H9 (cell line): ENCODE results near the gene RBMS3. TPM values are rescaled to one million over a fixed set of nuclear protein-coding genes. Genes with fewer than 3 reads are reported as not detected.

ENCODE experiments used
- DNase-seq: peaks from one replicate; pipeline ENCODE4 v3.0.0-alpha.2; 2017
- H2AFZ ChIP-seq: one replicate; pipeline ENCODE4 v1.6.1; 2013; ENCODE audit warnings: mild to moderate bottlenecking, low read length, control low read depth, moderate library complexity
- H2AK5ac ChIP-seq: 2 replicates; pipeline ENCODE4 v1.6.1; 2013; ENCODE audit warnings: low read length, control low read depth, mixed read lengths; ENCODE audit not compliant: insufficient read length
- H2BK120ac ChIP-seq: one replicate; pipeline ENCODE4 v1.6.1; 2013; ENCODE audit warnings: low read depth, mild to moderate bottlenecking, low read length, control low read depth, inconsistent platforms; ENCODE audit not compliant: poor library complexity, severe bottlenecking
- H2BK12ac ChIP-seq: 2 replicates; pipeline ENCODE4 v1.6.1; 2013; ENCODE audit warnings: low read length, control low read depth, mixed read lengths, low read depth; ENCODE audit not compliant: insufficient read length
- H2BK15ac ChIP-seq: 2 replicates; pipeline ENCODE4 v1.6.1; 2013; ENCODE audit warnings: low read depth, low read length, control low read depth
- H2BK20ac ChIP-seq: one replicate; pipeline ENCODE4 v1.6.1; 2013; ENCODE audit warnings: low read depth, mild to moderate bottlenecking, low read length, control low read depth, inconsistent platforms; ENCODE audit not compliant: poor library complexity, severe bottlenecking
- H2BK5ac ChIP-seq: 2 replicates; pipeline ENCODE4 v1.6.1; 2013; ENCODE audit warnings: low read length, control low read depth, mixed read lengths; ENCODE audit not compliant: insufficient read length
- H3K14ac ChIP-seq: 2 replicates; pipeline ENCODE4 v1.6.1; 2013; ENCODE audit warnings: low read length, control low read depth; ENCODE audit not compliant: insufficient read depth
- H3K18ac ChIP-seq: 2 replicates; pipeline ENCODE4 v1.6.1; 2013; ENCODE audit warnings: low read depth, mild to moderate bottlenecking, mixed read lengths, low read length, control low read depth; ENCODE audit not compliant: insufficient read length
- H3K23ac ChIP-seq: 2 replicates; pipeline ENCODE4 v1.6.1; 2013; ENCODE audit warnings: low read length, control low read depth, mixed read lengths, low read depth; ENCODE audit not compliant: insufficient read length
- H3K23me2 ChIP-seq: 2 replicates; pipeline ENCODE4 v1.6.1; 2013; ENCODE audit warnings: low read depth, mild to moderate bottlenecking, mixed read lengths, low read length, control low read depth; ENCODE audit not compliant: insufficient read length, poor library complexity, severe bottlenecking
- H3K27ac ChIP-seq: 2 replicates; pipeline ENCODE4 v1.5.1; 2013; ENCODE audit warnings: low read length, control low read depth, mixed read lengths, low read depth; ENCODE audit not compliant: insufficient read length
- H3K27me3 ChIP-seq: 2 replicates; pipeline ENCODE4 v1.6.1; 2013; ENCODE audit warnings: low read length, control low read depth, inconsistent platforms; ENCODE audit not compliant: insufficient read depth
- H3K4ac ChIP-seq: 2 replicates; pipeline ENCODE4 v1.6.1; 2013; ENCODE audit warnings: low read depth, mild to moderate bottlenecking, control low read depth, inconsistent platforms, low read length, moderate library complexity
- H3K4me1 ChIP-seq: 2 replicates; pipeline ENCODE4 v1.6.1; 2013; ENCODE audit warnings: low read length, control low read depth, inconsistent platforms; ENCODE audit not compliant: insufficient read depth
- H3K4me2 ChIP-seq: 2 replicates; pipeline ENCODE4 v1.6.1; 2013; ENCODE audit warnings: low read length, control low read depth, mixed read lengths; ENCODE audit not compliant: insufficient read length, insufficient read depth
- H3K56ac ChIP-seq: 2 replicates; pipeline ENCODE4 v1.6.1; 2013; ENCODE audit warnings: low read depth, mild to moderate bottlenecking, mixed read lengths, low read length, control low read depth; ENCODE audit not compliant: insufficient read length
- H3K79me1 ChIP-seq: 2 replicates; pipeline ENCODE4 v1.6.1; 2013; ENCODE audit warnings: low read depth, mild to moderate bottlenecking, moderate library complexity, low read length, control low read depth, inconsistent platforms; ENCODE audit not compliant: insufficient read depth, poor library complexity, severe bottlenecking
- H3K79me2 ChIP-seq: 2 replicates; pipeline ENCODE4 v1.6.1; 2013; ENCODE audit warnings: low read length, control low read depth, inconsistent platforms; ENCODE audit not compliant: insufficient read depth
- H3K9ac ChIP-seq: 2 replicates; pipeline ENCODE4 v1.6.1; 2013; ENCODE audit warnings: low read length, control low read depth, mixed read lengths; ENCODE audit not compliant: insufficient read length; ENCODE audit errors: extremely low read depth
- H3K9me3 ChIP-seq: one replicate; pipeline ENCODE4 v1.6.1; 2013; ENCODE audit warnings: low read depth, low read length, inconsistent platforms; ENCODE audit not compliant: control insufficient read depth
- H3T11ph ChIP-seq: one replicate; pipeline ENCODE4 v1.6.1; 2013; ENCODE audit warnings: mild to moderate bottlenecking, low read length, control low read depth, inconsistent platforms
- H4K20me1 ChIP-seq: one replicate; pipeline ENCODE4 v1.6.1; 2013; ENCODE audit not compliant: control insufficient read depth, insufficient read length, insufficient read depth
- H4K5ac ChIP-seq: 2 replicates; pipeline ENCODE4 v1.6.1; 2013; ENCODE audit warnings: low read depth, mild to moderate bottlenecking, mixed read lengths, low read length, control low read depth; ENCODE audit not compliant: insufficient read length
- H4K8ac ChIP-seq: replicated peaks from 2 replicates; pipeline ENCODE4 v1.6.1; 2013; ENCODE audit warnings: low read length, control low read depth, mixed read lengths, low read depth; ENCODE audit not compliant: insufficient read length
- H4K91ac ChIP-seq: 2 replicates; pipeline ENCODE4 v1.6.1; 2013; ENCODE audit warnings: low read depth, mild to moderate bottlenecking, moderate library complexity, mixed read lengths, low read length, control low read depth; ENCODE audit not compliant: insufficient read length
- H3K27ac Mint-ChIP-seq, 3 experiments: 2 replicates in 2 of 3; 3 replicates in 1 of 3; pipeline ENCODE4 v1.8.0; 2020 to 2021; ENCODE audit warnings: mixed read lengths in 3 of 3, mild to moderate bottlenecking in 1 of 3, moderate library complexity in 1 of 3
- H3K27me3 Mint-ChIP-seq: 2 replicates; pipeline ENCODE4 v1.8.0; 2021; ENCODE audit warnings: low read depth, mild to moderate bottlenecking, moderate library complexity, mixed read lengths
- H3K36me3 Mint-ChIP-seq, 3 experiments: 2 replicates in 2 of 3; 3 replicates in 1 of 3; pipeline ENCODE4 v1.8.0; 2020 to 2021; ENCODE audit warnings: low read depth in 3 of 3, mixed read lengths in 3 of 3; ENCODE audit not compliant: insufficient read depth in 1 of 3
- H3K4me1 Mint-ChIP-seq, 2 experiments: 2 replicates each; pipeline ENCODE4 v1.8.0; 2020; ENCODE audit warnings: mixed read lengths in 2 of 2
- H3K4me3 Mint-ChIP-seq, 2 experiments: 2 replicates in 1 of 2; 3 replicates in 1 of 2; pipeline ENCODE4 v1.8.0; 2020 to 2021; ENCODE audit warnings: mild to moderate bottlenecking in 2 of 2, mixed read lengths in 2 of 2, moderate library complexity in 1 of 2
- H3K9me3 Mint-ChIP-seq, 2 experiments: 2 replicates in 1 of 2; 3 replicates in 1 of 2; pipeline ENCODE4 v1.8.0; 2020; ENCODE audit warnings: mild to moderate bottlenecking in 2 of 2, mixed read lengths in 2 of 2, moderate library complexity in 1 of 2
- WGBS: extraction: QIAGEN DNeasy Blood & Tissue Kit; methylation state at CpG from one replicate; pipeline ENCODE4 v1.1.7; 2013; ENCODE audit warnings: missing lambda C conversion rate, low lambda C conversion rate, mixed read lengths; ENCODE audit not compliant: insufficient read length; ENCODE audit errors: extremely low coverage; 5-methylcytosine and 5-hydroxymethylcytosine counted together
- total RNA-seq: library from RNA; stranded (reverse); gene quantifications from 2 replicates; pipeline ENCODE4 v1.2.1, GENCODE V29; 2021
- TF ChIP-seq, protein P1 (sequence below): fragments of 200-600 bp; sonication (generic); conservative IDR thresholded peaks from 3 replicates; pipeline ENCODE4 v1.8.0; 2021; ENCODE audit warnings: antibody characterized with exemption, mild to moderate bottlenecking

The RBMS3 gene
- total RNA-seq, 1 experiment from 2014 or later = 8.1 TPM

DNA sequence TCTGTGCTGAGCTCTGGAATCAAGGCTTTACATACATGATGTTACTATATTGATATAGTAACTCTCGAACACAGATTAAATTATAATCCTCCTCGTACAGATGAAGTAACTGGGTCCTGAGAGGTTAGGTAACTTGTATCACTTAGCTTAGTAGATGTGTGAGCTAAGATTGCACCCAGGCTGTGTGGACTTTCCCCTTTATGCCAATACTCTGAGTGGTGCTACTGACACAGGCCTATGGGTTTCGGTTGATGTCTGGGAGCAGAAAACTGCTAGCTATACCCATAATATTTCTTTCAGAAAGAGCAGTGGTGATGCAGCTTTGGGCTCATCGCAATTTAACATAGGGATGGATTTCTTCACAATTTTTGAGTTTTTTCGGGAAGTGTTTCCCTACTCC, 259.7 kb downstream of the RBMS3 start:
- Histone ChIP-seq H3K9me3 (no peaks in the 10 kb centered on the region), H3K9ac (no peak overlapping the region), H2BK5ac (no peak overlapping the region), H3T11ph (no peak overlapping the region), H2BK20ac (no peak overlapping the region), H2AFZ (no peak overlapping the region), H3K56ac (no peak overlapping the region), H3K23ac (no peak overlapping the region), H4K5ac (no peak overlapping the region), H4K91ac (no peak overlapping the region), H3K18ac (no peak overlapping the region), H4K20me1 (no peaks in the 10 kb centered on the region), H4K8ac (no peak overlapping the region), H3K27ac (no peak overlapping the region), H3K79me2 (no peaks in the 10 kb centered on the region), H2BK12ac (no peak overlapping the region), H3K4ac (no peak overlapping the region), H2BK120ac (no peak overlapping the region), H3K4me2 (no peak overlapping the region), H3K14ac (no peak overlapping the region), H3K27me3 (no peaks in the 10 kb centered on the region), H3K23me2 (no peaks in the 10 kb centered on the region), H3K4me1 (no peaks in the 10 kb centered on the region), H3K79me1 (no peaks in the 10 kb centered on the region), H2AK5ac (no peak overlapping the region), H2BK15ac (no peak overlapping the region)
- Mint-ChIP-seq H3K9me3 (no peaks in the 10 kb centered on the region), H3K27me3 (no peaks in the 10 kb centered on the region), H3K4me1 (no peaks in the 10 kb centered on the region), H3K4me3 (no peak overlapping the region), H3K27ac (no peak overlapping the region), H3K36me3 (no peaks in the 10 kb centered on the region)
- WGBS = no CpG with 5 or more reads among the region's 5 CpGs
- TF ChIP-seq, protein P1, sequence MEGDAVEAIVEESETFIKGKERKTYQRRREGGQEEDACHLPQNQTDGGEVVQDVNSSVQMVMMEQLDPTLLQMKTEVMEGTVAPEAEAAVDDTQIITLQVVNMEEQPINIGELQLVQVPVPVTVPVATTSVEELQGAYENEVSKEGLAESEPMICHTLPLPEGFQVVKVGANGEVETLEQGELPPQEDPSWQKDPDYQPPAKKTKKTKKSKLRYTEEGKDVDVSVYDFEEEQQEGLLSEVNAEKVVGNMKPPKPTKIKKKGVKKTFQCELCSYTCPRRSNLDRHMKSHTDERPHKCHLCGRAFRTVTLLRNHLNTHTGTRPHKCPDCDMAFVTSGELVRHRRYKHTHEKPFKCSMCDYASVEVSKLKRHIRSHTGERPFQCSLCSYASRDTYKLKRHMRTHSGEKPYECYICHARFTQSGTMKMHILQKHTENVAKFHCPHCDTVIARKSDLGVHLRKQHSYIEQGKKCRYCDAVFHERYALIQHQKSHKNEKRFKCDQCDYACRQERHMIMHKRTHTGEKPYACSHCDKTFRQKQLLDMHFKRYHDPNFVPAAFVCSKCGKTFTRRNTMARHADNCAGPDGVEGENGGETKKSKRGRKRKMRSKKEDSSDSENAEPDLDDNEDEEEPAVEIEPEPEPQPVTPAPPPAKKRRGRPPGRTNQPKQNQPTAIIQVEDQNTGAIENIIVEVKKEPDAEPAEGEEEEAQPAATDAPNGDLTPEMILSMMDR = no peak
- DNase-seq = no peak
